RKO (cell line): ENCODE data around the gene MMRN2.
"Not testable (repeated sequence)": the region's sequence is repeated elsewhere in the genome, so short reads cannot be mapped to it uniquely, and the experiment has no call there.

Experiments
- DNase-seq: peaks from one replicate; pipeline ENCODE4 v3.0.0-alpha.2; 2016; ENCODE audit warnings: low spot score

MMRN2 gene

DNA sequence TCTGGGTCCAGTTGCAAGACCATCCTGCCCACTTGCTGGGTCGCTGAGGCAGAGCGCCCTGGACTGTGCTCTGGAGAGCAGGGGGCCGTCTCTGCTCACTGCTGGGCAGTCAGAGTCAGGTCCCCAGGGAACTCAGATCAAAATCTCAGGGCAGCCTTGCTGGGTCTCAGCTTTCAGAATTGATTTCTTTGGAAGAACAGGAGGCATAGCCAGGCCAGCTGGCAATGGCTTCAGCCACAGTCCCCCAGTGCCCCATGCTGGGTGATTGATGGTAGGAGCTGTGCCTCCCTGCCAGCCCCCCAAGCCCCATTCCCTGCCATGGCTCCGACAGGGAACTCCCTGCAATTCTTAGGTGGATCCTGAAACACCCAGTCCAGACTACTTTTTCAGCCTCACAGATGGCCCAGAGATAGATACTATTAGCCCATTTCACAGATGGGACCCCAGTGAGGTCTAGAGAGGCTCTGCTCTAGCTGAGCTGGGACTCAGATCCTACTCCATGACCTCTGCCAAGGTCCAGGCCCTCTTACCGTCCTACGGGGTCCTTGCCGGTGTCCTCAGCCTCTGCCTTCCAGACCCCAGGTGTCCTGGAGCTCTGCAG, 467 bp downstream of the MMRN2 start:
- no peak for DNase-seq

GRCh38 chr10:86956195-86956847, 1.1 kb downstream of the MMRN2 start:
- no peak for DNase-seq

DNA sequence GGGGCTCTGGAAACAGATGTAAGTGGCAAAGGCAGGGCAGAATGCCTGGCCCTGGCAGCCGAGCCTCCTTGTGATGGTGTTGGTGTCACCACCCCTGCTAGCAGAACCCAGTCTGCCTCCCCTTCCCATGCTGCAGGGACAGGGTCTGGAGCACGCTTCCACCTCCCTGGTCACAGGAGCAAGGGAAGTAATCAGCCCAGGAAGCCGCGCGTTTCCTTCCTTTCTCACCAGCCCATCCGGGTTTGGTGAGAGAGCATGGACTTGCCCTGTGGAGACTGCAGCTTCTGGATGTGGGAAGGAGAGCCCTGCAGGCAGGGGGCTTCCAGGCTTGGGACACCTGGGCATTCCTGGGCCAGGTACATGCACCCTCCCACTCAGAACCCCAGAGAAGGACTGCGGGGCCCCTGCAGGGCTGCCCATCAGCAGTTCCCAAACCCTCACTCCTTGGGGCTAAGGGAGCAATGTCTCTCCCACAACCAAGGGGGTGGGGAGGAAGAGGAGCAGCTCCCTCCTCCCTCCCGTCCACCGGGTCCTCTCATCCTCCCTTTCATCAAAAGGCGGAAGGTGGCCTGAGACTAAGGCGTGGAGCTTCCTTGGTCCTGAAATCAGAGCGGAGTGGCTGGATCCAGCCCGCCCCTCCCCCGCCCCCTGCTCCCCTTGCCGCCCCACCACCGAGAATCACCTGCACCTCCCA, 1.8 kb downstream of the MMRN2 start:
- DNase-seq = no peak

GRCh38 chr10:86954681-86955500, 2.5 kb downstream of the MMRN2 start:
- no peak for DNase-seq

DNA sequence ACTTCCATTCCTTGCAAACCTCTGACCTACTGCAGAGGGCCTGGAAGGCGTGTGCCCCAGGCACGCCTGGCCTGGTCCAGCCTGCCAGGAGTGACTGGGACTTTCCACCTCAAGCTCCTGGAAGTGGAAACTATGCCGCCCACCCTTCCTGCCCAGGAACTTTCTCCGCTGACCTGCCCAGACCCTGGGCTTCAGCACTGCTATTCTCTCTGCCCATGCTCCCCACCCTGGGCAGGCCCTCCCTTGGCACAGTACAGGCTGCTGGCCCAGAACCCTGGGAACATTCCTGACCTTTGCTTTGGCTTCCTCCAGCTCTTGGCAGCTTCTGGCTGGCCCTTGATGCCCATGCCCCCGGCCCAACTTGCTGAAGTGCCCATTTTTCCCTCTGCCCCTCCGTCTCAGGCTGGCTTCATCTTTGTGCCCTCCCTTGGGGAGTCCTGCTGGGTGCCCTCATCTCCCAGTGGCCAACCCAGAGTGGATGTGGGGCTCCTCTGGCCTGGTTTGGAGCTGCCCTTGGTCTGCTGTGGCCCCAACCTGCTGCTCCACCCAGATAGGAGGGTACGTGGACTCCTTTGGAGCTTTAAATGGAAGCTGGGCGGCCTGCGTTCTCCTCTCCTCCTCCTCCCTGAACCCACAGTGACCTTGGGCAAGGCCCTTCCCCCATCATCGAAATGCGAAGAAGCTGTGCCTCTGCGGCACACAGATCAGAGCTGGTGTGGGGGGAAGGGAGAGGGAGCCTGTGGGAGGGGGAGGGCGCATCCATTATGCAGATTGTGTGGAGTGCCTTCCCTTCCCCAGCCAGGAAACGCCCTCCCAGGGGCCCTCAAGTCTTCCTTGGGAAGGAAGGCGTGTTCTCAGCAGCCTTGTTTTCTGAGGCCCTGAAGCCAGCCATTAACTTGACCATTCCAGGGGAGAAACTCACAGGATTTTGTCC, 3.4 kb downstream of the MMRN2 start:
- DNase-seq = no peak

- not testable (repeated sequence) for DNase-seq
Observed at GRCh38 chr10:86952697-86953096, 4.7 kb downstream of the MMRN2 start.

DNA sequence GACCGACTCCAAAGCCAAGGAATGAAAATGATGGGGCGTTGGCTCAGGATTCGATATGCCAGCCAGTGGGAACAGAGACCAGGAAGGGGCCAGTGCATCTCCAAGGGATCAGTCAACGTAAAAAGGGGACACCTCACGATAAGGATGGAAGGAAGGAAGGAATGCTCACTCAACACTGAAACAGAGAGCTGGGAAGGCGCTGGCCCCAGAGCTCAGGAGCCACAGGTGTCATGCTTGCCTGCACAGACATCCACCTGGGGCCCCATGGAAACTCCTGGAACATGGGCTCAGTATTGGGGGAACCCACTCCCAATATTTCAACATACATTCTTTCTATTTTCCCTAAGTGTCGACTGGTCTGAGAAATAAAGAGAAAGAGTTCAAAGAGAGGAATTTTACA, 5.3 kb downstream of the MMRN2 start:
- no peak for DNase-seq

DNA sequence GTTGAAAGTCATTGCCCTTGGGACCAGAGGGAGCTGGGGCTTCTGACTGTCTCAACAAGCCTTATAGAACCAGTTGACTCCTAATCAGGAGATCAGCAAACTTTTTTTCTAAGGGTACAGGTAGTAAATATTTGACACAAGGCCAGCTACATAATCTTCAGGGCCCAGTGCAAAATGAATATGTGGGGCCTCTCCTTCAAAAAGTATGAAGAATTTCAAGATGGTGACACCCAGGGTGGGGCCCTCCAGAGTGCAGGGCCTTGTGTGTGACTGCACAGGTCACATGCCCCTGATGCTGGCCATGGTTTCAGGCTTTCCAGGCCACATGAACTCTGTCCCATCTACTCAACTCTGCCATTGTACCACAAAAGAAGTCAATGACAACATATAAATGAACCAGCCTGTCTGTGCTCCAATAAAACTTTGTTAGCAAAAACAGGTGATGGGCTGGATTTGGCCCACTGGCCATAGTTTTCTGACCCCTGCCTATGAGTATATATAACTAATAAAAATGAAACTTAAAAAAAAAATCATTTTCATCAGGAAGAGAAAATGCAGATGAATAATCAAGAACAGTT, 6.1 kb downstream of the MMRN2 start:
- DNase-seq = no peak

DNA sequence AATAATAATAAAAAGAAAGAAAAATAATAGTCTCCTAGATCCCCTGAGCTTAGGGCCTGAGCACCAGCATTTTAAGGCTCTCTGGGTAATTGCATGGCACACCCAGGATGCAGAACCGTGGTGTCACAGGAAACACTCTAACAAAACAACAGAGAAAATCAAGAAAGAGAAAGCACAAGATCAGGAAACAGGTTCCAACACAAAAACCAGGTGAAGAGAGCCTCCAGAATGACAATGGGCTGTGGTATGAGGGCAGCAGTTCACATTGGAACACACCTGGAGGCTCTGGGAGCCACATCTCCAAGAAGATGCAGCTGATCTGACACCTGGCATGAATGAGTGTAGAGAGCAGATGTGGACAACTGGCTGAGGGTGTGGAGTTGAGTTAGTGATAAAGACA, 7.1 kb downstream of the MMRN2 start:
- DNase-seq = no peak

DNA sequence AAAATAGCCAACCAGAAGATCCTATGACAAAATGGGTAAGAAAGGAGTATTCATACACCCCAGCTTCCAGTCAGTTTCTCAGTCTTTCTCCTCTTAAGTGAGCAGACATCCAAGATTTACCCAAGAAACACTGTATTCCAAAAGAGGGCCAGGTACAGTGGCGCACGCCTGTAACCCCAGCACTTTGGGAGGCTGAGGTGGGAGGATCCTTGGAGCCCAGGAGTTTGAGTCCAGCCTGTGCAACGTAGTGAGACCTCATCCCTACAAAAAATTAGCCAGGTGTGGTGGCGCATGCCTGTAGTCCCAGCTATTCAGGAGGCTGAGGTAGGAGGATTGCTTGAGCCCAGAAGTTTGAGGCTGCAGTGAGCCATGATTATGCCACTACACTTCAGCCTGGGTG, 9.6 kb downstream of the MMRN2 start:
- not testable (repeated sequence) for DNase-seq

GRCh38 chr10:86946213-86947155, 10.9 kb downstream of the MMRN2 start:
- no peak for DNase-seq

GRCh38 chr10:86945361-86946212, 11.8 kb downstream of the MMRN2 start:
- DNase-seq = no peak

DNA sequence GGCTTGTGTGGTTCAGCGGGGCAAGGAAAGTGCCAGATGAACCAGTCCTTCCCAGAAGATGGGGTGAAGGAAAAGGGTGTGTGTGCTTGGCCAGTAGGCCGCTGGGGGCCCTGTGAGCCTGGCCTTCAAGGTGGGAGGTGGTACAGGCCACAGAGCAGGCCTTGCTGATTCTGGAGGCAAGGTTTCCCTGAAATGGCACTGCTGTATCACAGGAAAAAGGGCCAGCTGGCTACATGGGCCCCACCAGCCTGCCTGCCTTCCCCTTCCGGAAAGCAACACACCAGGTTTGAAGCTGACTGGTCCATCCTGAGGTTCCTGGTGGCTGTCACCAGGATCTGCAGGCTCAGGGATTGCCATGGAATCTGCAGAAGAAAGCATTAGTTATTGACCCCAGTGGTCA, 12.5 kb downstream of the MMRN2 start:
- no peak for DNase-seq

DNA sequence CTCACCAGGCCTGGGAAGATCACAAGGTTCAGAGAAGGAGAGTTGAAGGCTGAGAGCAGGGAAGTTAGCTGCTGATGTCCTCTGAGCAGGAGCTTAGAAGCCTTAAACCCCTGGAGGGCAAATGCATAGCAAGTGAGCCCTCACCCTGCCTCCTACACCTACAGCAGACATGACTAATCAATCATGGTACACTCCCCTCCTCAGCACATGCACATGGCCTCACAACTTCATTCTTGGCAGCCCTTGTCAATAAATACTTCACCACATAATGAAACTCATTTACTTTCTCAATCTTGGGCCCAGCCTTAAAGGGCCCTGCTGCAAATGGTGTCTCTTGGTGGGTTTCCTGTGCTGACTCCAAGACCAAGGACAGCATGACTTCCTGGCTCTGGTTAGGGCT, 12.9 kb downstream of the MMRN2 start:
- no peak for DNase-seq

DNA sequence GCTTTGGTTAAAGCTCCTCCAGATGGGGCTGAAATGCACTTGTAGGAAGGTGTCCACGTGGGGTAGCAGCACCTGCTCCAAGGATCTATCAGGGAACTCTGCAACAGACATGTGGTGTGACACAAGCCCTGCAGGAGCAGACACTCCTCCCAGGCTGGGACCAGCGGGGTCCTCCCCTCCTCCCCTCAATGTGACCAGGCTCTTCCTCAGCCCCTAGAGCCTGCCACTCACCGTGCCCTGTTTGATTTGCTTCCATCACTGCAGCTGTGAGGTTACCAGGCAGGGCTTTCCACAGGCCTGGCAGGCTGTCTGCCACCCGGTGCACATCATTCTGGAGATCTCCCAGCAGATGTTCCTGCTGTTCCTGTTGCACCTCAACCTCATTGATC, 13.4 kb downstream of the MMRN2 start:
- DNase-seq = no peak

GRCh38 chr10:86943316-86944030, 13.9 kb downstream of the MMRN2 start:
- DNase-seq = no peak

GRCh38 chr10:86942441-86943315, 14.7 kb downstream of the MMRN2 start:
- DNase-seq = no peak
